Astrocyte (in vitro differentiated cells and primary cell): Measurements from ENCODE around the gene SPG11.
A peak's percentile ranks its signal among the peaks of the same experiment; 100 is the strongest.

Experiments
- EZH2 ChIP-seq: IDR thresholded peaks from 2 replicates; pipeline ENCODE4 v1.6.1; 2012; ENCODE audit warnings: mild to moderate bottlenecking, low read length, inconsistent platforms; ENCODE audit not compliant: insufficient read depth
- TF ChIP-seq, protein P1 (sequence below): IDR thresholded peaks from 2 replicates; pipeline ENCODE4 v1.5.1; 2011; ENCODE audit warnings: low read depth, mild to moderate bottlenecking, inconsistent platforms, low read length, moderate library complexity; ENCODE audit not compliant: insufficient read depth

DNA sequence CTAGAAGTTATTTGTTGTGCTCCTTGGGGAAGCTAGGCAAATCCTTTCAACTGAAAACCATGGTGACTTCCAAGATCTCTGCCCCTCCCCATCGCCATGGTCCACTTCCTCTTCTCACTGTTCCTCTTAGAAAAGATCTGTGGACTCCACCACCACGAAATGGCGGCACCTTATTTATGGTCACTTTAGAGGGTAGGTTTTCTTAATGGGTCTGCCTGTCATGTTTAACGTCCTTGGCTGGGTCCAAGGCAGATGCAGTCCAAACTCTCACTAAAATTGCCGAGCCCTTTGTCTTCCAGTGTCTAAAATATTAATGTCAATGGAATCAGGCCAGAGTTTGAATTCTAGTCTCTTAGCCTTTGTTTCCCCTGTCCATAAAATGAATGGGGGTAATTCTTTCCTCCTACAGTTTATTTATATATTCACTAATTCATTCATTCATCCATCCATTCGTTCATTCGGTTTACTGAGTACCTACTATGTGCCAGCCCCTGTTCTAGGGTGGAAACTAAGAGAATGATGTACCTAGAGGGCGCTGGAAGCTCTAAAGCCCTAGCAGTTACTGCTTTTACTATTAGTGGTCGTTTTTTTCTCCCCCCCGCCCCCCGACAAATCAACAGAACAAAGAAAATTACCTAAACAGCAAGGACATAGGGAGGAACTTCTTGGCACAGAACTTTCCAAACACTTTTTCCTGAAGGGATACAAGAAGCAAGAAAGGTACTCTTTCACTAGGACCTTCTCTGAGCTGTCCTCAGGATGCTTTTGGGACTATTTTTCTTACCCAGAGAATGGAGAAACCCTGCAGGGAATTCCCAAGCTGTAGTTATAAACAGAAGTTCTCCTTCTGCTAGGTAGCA is 47.0 kb upstream of the SPG11 start:
- TF ChIP-seq, protein P1, sequence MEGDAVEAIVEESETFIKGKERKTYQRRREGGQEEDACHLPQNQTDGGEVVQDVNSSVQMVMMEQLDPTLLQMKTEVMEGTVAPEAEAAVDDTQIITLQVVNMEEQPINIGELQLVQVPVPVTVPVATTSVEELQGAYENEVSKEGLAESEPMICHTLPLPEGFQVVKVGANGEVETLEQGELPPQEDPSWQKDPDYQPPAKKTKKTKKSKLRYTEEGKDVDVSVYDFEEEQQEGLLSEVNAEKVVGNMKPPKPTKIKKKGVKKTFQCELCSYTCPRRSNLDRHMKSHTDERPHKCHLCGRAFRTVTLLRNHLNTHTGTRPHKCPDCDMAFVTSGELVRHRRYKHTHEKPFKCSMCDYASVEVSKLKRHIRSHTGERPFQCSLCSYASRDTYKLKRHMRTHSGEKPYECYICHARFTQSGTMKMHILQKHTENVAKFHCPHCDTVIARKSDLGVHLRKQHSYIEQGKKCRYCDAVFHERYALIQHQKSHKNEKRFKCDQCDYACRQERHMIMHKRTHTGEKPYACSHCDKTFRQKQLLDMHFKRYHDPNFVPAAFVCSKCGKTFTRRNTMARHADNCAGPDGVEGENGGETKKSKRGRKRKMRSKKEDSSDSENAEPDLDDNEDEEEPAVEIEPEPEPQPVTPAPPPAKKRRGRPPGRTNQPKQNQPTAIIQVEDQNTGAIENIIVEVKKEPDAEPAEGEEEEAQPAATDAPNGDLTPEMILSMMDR, result peak; percentile 26
- TF ChIP-seq EZH2, result no peak
